ENCODE data around the gene NAA38.

NAA38 gene

GRCh38 chr17:7846063-7846735 is 11.2 kb downstream of the NAA38 start:
- no peak for FAIRE-seq
- no peak for TF ChIP-seq CTCF (IDR thresholded peaks at IDR 0.05; ENCODE audit: insufficient read depth, missing control alignments)
- no peak for DNase-seq (ENCODE audit: insufficient read length, low spot score)

- DNase-seq (ENCODE audit: insufficient read length, low spot score), result no peak
- FAIRE-seq, result no peak
- no peak for TF ChIP-seq CTCF (IDR thresholded peaks at IDR 0.05; ENCODE audit: insufficient read depth, missing control alignments)
These were observed 11.8 kb downstream of the NAA38 start for GRCh38 chr17:7845359-7846062.

GRCh38 chr17:7844292-7845154 is 12.8 kb downstream of the NAA38 start:
- no peak for FAIRE-seq
- no peak for TF ChIP-seq CTCF (IDR thresholded peaks at IDR 0.05; ENCODE audit: insufficient read depth, missing control alignments)

GRCh38 chr17:7843536-7844291 is 13.6 kb downstream of the NAA38 start:
- DNase-seq (ENCODE audit: insufficient read length, low spot score), result no peak
- no peak for TF ChIP-seq CTCF (IDR thresholded peaks at IDR 0.05; ENCODE audit: insufficient read depth, missing control alignments)
- FAIRE-seq, result no peak

More at GRCh38 chr17:7844292-7845154, 12.8 kb downstream of the NAA38 start:
- peak; percentile 75 for DNase-seq (ENCODE audit: insufficient read length, low spot score)

- DNase-seq (ENCODE audit: insufficient read length, low spot score) (no peak), FAIRE-seq (no peak)
- no peak for TF ChIP-seq CTCF (IDR thresholded peaks at IDR 0.05; ENCODE audit: insufficient read depth, missing control alignments)
These were observed 14.2 kb downstream of the NAA38 start for GRCh38 chr17:7843257-7843535.

GRCh38 chr17:7842380-7843256 is 14.7 kb downstream of the NAA38 start:
- DNase-seq (ENCODE audit: insufficient read length, low spot score), result no peak
- no peak for FAIRE-seq

More at GRCh38 chr17:7842380-7843256, 14.7 kb downstream of the NAA38 start:
- no peak for TF ChIP-seq CTCF (IDR thresholded peaks at IDR 0.05; ENCODE audit: insufficient read depth, missing control alignments)

All from D721Med (cell line).